Hindlimb muscle (tissue), 1 donor: Measurements from ENCODE around the gene HIPK3. TPM values are rescaled to one million over a fixed set of nuclear protein-coding genes. Genes with fewer than 3 reads are reported as not detected.

ENCODE experiments used
- DNase-seq: peaks from one replicate; pipeline ENCODE4 v3.0.0-alpha.2; 2013
- polyA plus RNA-seq: library from polyadenylated mRNA; unstranded; fragments of 120-200 nt; gene quantifications from one replicate; pipeline ENCODE4 v1.2.1, GENCODE V29; 2013; ENCODE audit not compliant: insufficient read length

The HIPK3 gene
- polyA plus RNA-seq, 1 donor: 85.1 TPM

- DNase-seq: no peak
These were observed 137.4 kb downstream of the HIPK3 start for GRCh38 chr11:33394431-33395109.

- DNase-seq: no peak
These were observed 139.2 kb downstream of the HIPK3 start for GRCh38 chr11:33396361-33396760.

- no peak for DNase-seq
These were observed 142.2 kb downstream of the HIPK3 start for GRCh38 chr11:33399421-33399820.

- no peak for DNase-seq
These were observed 144.9 kb downstream of the HIPK3 start for GRCh38 chr11:33402066-33402465.

GRCh38 chr11:33403344-33403743 is 146.2 kb downstream of the HIPK3 start:
- DNase-seq: no peak

- no peak for DNase-seq
These were observed 148.8 kb downstream of the HIPK3 start for GRCh38 chr11:33405834-33406602.

Other genes starting within 250 kb of the HIPK3 start
- gene DEPDC7, start 241.5 kb upstream of the HIPK3 start, polyA plus RNA-seq: 17.2 TPM
- 12.8 TPM for gene TCP11L1, start 217.8 kb upstream of the HIPK3 start, polyA plus RNA-seq
- gene CSTF3, start 95.9 kb upstream of the HIPK3 start, polyA plus RNA-seq: 36.6 TPM
- 0.85 TPM for gene KIAA1549L, start 118.7 kb downstream of the HIPK3 start, polyA plus RNA-seq